Panc1 (cell line): ENCODE data around the gene WWOX. TPM values are rescaled to one million over a fixed set of nuclear protein-coding genes. Genes with fewer than 3 reads are reported as not detected.

Source experiments
- ATAC-seq: fragments of 200-7000 bp; cut with Tn5 transposase; 2 replicates; pipeline ENCODE4 v1.9.1; 2020; ENCODE audit warnings: mild to moderate bottlenecking, moderate library complexity
- BruUV-seq: library from RNA; stranded (reverse); fragments of 400-500 nt; replicated peaks from 2 replicates; lab custom pipeline; 2021; lab: Mats Ljungman, UMichigan
- CTCF ChIA-PET: fragments of 300-600 bp; sonication (Branson Sonifier 250); formaldehyde crosslinking; loops from one replicate; lab custom pipeline; 2022; ENCODE audit warnings: antibody characterized with exemption; lab: Charles Lee
- POLR2A ChIA-PET: fragments of 300-600 bp; sonication (Branson Sonifier 250); formaldehyde crosslinking; loops from one replicate; lab custom pipeline; 2022; ENCODE audit warnings: antibody characterized with exemption; lab: Charles Lee
- DNase-seq: peaks from one replicate; pipeline ENCODE4 v3.0.0-alpha.2; 2010; ENCODE audit warnings: low read depth, low spot score
- H3K27ac ChIP-seq: 2 replicates; pipeline ENCODE4 v1.5.1; 2011; ENCODE audit warnings: mild to moderate bottlenecking, low read length, inconsistent platforms
- H3K27me3 ChIP-seq: fragments of 200-500 bp; sonication (Bioruptor generic); 2 replicates; pipeline ENCODE4 v1.6.0; 2014; ENCODE audit warnings: low read length, inconsistent platforms; ENCODE audit not compliant: control insufficient read depth, insufficient read depth
- H3K36me3 ChIP-seq: fragments of 200-500 bp; sonication (Bioruptor generic); 2 replicates; pipeline ENCODE4 v1.5.1; 2014; ENCODE audit warnings: inconsistent platforms, mild to moderate bottlenecking, low read length, moderate library complexity; ENCODE audit not compliant: control insufficient read depth, insufficient read depth
- H3K4me1 ChIP-seq: 2 replicates; pipeline ENCODE4 v1.5.1; 2011; ENCODE audit warnings: inconsistent platforms, mild to moderate bottlenecking, low read length, moderate library complexity; ENCODE audit not compliant: control insufficient read depth, insufficient read depth
- H3K4me3 ChIP-seq, 2 experiments: 2 replicates each; pipeline ENCODE4 v1.5.1; 2011 to 2012; ENCODE audit warnings: low read depth in 2 of 2, low read length in 2 of 2, mild to moderate bottlenecking in 2 of 2, inconsistent platforms in 1 of 2, moderate library complexity in 1 of 2
- H3K9me3 ChIP-seq: fragments of 200-500 bp; sonication (Bioruptor generic); 2 replicates; pipeline ENCODE4 v1.5.1; 2014; ENCODE audit warnings: low read depth, mild to moderate bottlenecking, inconsistent platforms, low read length, moderate library complexity; ENCODE audit not compliant: control insufficient read depth, insufficient read depth
- CTCF ChIP-seq: fragments of 450-650 bp; IDR thresholded peaks from 2 replicates; pipeline ENCODE4 v1.5.1; 2017; ENCODE audit warnings: mild to moderate bottlenecking
- POLR2AphosphoS5 ChIP-seq: IDR thresholded peaks from 2 replicates; pipeline ENCODE4 v1.6.1; 2012; ENCODE audit warnings: mild to moderate bottlenecking, low read depth, low read length, moderate library complexity
- SIN3A ChIP-seq: IDR thresholded peaks from 2 replicates; pipeline ENCODE4 v1.6.1; 2012; ENCODE audit warnings: low read depth, mild to moderate bottlenecking, low read length, moderate library complexity, borderline replicate concordance; ENCODE audit not compliant: insufficient read depth
- TCF7L2 ChIP-seq: IDR thresholded peaks from 2 replicates; pipeline ENCODE4 v1.6.1; 2011; ENCODE audit warnings: mild to moderate bottlenecking, low read depth, low read length, inconsistent platforms
- in situ Hi-C: cut with HindIII; loops from 2 replicates; pipeline ENCODE4 v1.10.0; 2016; ENCODE audit warnings: low sequenced_read_pairs, low pct_unique_long_range_greater_than_20kb
- intact Hi-C: fragments of 100-400 bp; cut with micrococcal nuclease; formaldehyde crosslinking; loops from one replicate; pipeline ENCODE4 v1.10.0; 2022; ENCODE audit not compliant: unreplicated experiment
- total RNA-seq: library from RNA; stranded (reverse); gene quantifications from one replicate; pipeline ENCODE4 v1.2.1, GENCODE V29; 2021; ENCODE audit not compliant: unreplicated experiment
- TF ChIP-seq, protein P1 (sequence below), 2 experiments: IDR thresholded peaks; 2 replicates each; pipeline ENCODE4 v1.6.1; 2011 to 2012; ENCODE audit warnings: low read depth in 2 of 2, control low read depth in 1 of 2, low read length in 1 of 2, mild to moderate bottlenecking in 1 of 2, moderate library complexity in 1 of 2; ENCODE audit not compliant: insufficient read depth in 1 of 2

WWOX gene
- total RNA-seq, 1 experiment from 2014 or later = 12.5 TPM

GRCh38 chr16:78732696-78733095 is 633.2 kb downstream of the WWOX start:
- Histone ChIP-seq H3K27me3 (no peaks in the 10 kb centered on the region), H3K4me3 (no peak overlapping the region), H3K36me3 (no peaks in the 10 kb centered on the region), H3K9me3 (no peaks in the 10 kb centered on the region), H3K27ac (no peak overlapping the region), H3K4me1 (no peaks in the 10 kb centered on the region)
- ATAC-seq (no peak), DNase-seq (no peak)
- CTCF ChIA-PET = no interaction called here
- POLR2A ChIA-PET = no interaction called here
- in situ Hi-C loops = no loop called here
- TF ChIP-seq POLR2AphosphoS5 (no peak), TCF7L2 (no peak), SIN3A (no peak), CTCF (no peak)
- TF ChIP-seq, protein P1, sequence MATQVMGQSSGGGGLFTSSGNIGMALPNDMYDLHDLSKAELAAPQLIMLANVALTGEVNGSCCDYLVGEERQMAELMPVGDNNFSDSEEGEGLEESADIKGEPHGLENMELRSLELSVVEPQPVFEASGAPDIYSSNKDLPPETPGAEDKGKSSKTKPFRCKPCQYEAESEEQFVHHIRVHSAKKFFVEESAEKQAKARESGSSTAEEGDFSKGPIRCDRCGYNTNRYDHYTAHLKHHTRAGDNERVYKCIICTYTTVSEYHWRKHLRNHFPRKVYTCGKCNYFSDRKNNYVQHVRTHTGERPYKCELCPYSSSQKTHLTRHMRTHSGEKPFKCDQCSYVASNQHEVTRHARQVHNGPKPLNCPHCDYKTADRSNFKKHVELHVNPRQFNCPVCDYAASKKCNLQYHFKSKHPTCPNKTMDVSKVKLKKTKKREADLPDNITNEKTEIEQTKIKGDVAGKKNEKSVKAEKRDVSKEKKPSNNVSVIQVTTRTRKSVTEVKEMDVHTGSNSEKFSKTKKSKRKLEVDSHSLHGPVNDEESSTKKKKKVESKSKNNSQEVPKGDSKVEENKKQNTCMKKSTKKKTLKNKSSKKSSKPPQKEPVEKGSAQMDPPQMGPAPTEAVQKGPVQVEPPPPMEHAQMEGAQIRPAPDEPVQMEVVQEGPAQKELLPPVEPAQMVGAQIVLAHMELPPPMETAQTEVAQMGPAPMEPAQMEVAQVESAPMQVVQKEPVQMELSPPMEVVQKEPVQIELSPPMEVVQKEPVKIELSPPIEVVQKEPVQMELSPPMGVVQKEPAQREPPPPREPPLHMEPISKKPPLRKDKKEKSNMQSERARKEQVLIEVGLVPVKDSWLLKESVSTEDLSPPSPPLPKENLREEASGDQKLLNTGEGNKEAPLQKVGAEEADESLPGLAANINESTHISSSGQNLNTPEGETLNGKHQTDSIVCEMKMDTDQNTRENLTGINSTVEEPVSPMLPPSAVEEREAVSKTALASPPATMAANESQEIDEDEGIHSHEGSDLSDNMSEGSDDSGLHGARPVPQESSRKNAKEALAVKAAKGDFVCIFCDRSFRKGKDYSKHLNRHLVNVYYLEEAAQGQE (IDR thresholded peaks at IDR 0.05; ENCODE audit: insufficient read depth in 1 of 2, low read depth in 2 of 2, low read length in 1 of 2) = no peak
- BruUV-seq = no TSS peak
- intact Hi-C loops = no loop called here

GRCh38 chr16:78735337-78735736 is 635.9 kb downstream of the WWOX start:
- Histone ChIP-seq H3K36me3 (no peaks in the 10 kb centered on the region), H3K9me3 (no peaks in the 10 kb centered on the region), H3K4me3 (no peak overlapping the region), H3K27me3 (no peaks in the 10 kb centered on the region), H3K4me1 (no peaks in the 10 kb centered on the region), H3K27ac (no peak overlapping the region)
- DNase-seq = no peak
- ChIA-PET CTCF (no interaction called here), POLR2A (no interaction called here)
- intact Hi-C loops = no loop called here
- no peak for ATAC-seq
- no TSS peak for BruUV-seq
- in situ Hi-C loops = no loop called here
- TF ChIP-seq TCF7L2 = no peak
- no peak for TF ChIP-seq SIN3A
- TF ChIP-seq, protein P1 (IDR thresholded peaks at IDR 0.05; ENCODE audit: insufficient read depth in 1 of 2, low read depth in 2 of 2, low read length in 1 of 2) = no peak
- TF ChIP-seq POLR2AphosphoS5 = no peak
- TF ChIP-seq CTCF = no peak
